GM18526 (cell line): ENCODE measurements around the gene SPRR2F.

Experiments used
- POLR2A ChIP-seq: IDR thresholded peaks from 3 replicates; pipeline ENCODE4 v1.6.1; 2011; ENCODE audit not compliant: insufficient read length; ENCODE audit errors: extremely low read depth

The SPRR2F gene

GRCh38 chr1:153087652-153088051 lies 25.7 kb downstream of the SPRR2F start:
- TF ChIP-seq POLR2A, result no peak

GRCh38 chr1:153081736-153082135 lies 31.6 kb downstream of the SPRR2F start:
- TF ChIP-seq POLR2A, result no peak

- TF ChIP-seq POLR2A, result no peak
Observed at GRCh38 chr1:153072806-153073726, 40.2 kb downstream of the SPRR2F start.

GRCh38 chr1:153071511-153071910 lies 41.8 kb downstream of the SPRR2F start, which contains the start of gene SPRR2B:
TSS of gene SPRR2B (minus strand) at chr1:153071611. CDS start at chr1:153070839, 772 bp downstream.
- TF ChIP-seq POLR2A, result no peak

GRCh38 chr1:153070243-153070642 lies 43.1 kb downstream of the SPRR2F start:
- no peak for TF ChIP-seq POLR2A
